Colonic mucosa (tissue), 4 donors: ENCODE results near the gene BST1. TPM values are rescaled to one million over a fixed set of nuclear protein-coding genes. Genes with fewer than 3 reads are reported as not detected.

ENCODE experiments used
- DNase-seq: peaks from one replicate; pipeline ENCODE4 v3.0.0-alpha.2; 2020
- H3K27ac ChIP-seq: fragments of 200-600 bp; one replicate; pipeline ENCODE4 v1.8.0; 2021
- H3K27me3 ChIP-seq: fragments of 200-600 bp; one replicate; pipeline ENCODE4 v1.8.0; 2021
- H3K36me3 ChIP-seq: fragments of 200-600 bp; one replicate; pipeline ENCODE4 v1.8.0; 2021
- H3K4me1 ChIP-seq: fragments of 200-600 bp; one replicate; pipeline ENCODE4 v1.8.0; 2021; ENCODE audit warnings: mild to moderate bottlenecking
- H3K4me3 ChIP-seq: fragments of 200-600 bp; one replicate; pipeline ENCODE4 v1.8.0; 2021
- H3K9ac ChIP-seq, 2 donors: one replicate each; pipeline ENCODE4 v1.7.0; 2013; ENCODE audit warnings: control low read depth in 2 of 2, low read depth in 2 of 2, low read length in 2 of 2
- H3K9me3 ChIP-seq: fragments of 200-600 bp; one replicate; pipeline ENCODE4 v1.8.0; 2021
- intact Hi-C: fragments of 100-400 bp; cut with DNase I; formaldehyde crosslinking; loops from one replicate; pipeline ENCODE4 v1.14.1; 2022
- total RNA-seq, 2 donors: library from RNA; stranded (reverse); fragmentation: NEBNext Ultra II Directional in 1 of 2; extraction: Animal tissue kit (Norgen Biotek cat#: 25700) in 1 of 2; gene quantifications; one replicate each; pipeline ENCODE4 v1.2.1, GENCODE V29; 2021
- TF ChIP-seq, protein P1 (sequence below): fragments of 200-600 bp; IDR thresholded peaks from one replicate; pipeline ENCODE4 v1.8.0; 2022; ENCODE audit warnings: antibody characterized with exemption, mild to moderate bottlenecking
- donor health status: healthy.
- donor health status: DM: no; HTN: no; CAD: no.
- donor health status: DM: no; HTN: no; CAD: no.

Gene BST1
- total RNA-seq, 2 donors from 2014 or later = 9.2 to 12.4 TPM

DNA sequence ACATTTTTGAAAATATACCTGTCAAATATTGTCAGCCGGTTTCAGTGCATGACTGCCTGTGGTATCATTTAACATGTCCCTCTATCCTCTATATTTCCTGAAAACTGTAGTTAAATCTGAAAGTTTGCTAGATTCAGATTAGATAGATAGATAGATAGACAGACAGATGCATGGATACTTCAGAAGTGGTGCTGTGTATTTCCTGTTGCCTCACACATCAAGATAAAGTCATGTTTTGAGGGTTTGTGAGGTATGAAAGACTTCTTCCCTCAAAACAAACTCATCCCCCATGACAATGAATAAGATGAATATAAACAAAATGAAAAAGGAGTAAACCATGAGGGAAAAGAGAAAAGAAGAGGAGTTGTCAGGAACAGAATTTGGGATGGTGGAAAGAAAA lies 6.0 kb upstream of the BST1 start:
- Histone ChIP-seq H3K9ac (no peak overlapping the region), H3K27ac (no peak overlapping the region), H3K4me1 (no peaks in the 10 kb centered on the region), H3K27me3 (no peaks in the 10 kb centered on the region), H3K9me3 (no peaks in the 10 kb centered on the region), H3K4me3 (no peak overlapping the region), H3K36me3 (no peaks in the 10 kb centered on the region)
- intact Hi-C loops = no loop called here
- TF ChIP-seq, protein P1, sequence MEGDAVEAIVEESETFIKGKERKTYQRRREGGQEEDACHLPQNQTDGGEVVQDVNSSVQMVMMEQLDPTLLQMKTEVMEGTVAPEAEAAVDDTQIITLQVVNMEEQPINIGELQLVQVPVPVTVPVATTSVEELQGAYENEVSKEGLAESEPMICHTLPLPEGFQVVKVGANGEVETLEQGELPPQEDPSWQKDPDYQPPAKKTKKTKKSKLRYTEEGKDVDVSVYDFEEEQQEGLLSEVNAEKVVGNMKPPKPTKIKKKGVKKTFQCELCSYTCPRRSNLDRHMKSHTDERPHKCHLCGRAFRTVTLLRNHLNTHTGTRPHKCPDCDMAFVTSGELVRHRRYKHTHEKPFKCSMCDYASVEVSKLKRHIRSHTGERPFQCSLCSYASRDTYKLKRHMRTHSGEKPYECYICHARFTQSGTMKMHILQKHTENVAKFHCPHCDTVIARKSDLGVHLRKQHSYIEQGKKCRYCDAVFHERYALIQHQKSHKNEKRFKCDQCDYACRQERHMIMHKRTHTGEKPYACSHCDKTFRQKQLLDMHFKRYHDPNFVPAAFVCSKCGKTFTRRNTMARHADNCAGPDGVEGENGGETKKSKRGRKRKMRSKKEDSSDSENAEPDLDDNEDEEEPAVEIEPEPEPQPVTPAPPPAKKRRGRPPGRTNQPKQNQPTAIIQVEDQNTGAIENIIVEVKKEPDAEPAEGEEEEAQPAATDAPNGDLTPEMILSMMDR = no peak
- no peak for DNase-seq

DNA sequence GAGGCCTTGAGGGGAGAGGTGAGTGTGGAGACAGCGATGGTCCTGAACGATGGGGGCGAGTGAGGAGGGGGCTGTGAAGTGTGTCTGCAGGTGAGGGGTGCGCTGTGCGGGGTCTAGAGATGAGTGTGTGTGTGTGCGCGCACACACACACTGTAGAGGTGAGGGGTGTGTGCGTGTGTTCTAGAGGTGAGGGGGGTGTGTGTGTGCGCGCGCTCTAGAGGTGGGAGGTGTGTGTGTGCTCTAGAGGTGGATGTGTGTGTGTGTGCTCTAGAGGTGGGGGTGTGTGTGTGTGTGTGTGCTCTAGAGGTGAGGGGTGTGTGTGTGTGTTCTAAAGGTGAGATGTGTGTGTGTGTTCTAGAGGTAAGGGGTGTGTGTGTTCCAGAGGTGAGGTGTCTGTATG lies 574 bp downstream of the BST1 start:
- peak overlapping the region in 1 of 2 donors; percentile 48 for H3K9ac ChIP-seq
- no peaks in the 10 kb centered on the region for H3K36me3 ChIP-seq
- H3K27me3 ChIP-seq = no peaks in the 10 kb centered on the region
- TF ChIP-seq, protein P1 = no peak
- H3K4me3 ChIP-seq = peak overlapping the region; percentile 39
- no peaks in the 10 kb centered on the region for H3K9me3 ChIP-seq
- peaks cover 4% of the 10 kb centered on the region for H3K4me1 ChIP-seq
- no peak for DNase-seq
- intact Hi-C loops = no loop called here
- no peak overlapping the region for H3K27ac ChIP-seq

DNA sequence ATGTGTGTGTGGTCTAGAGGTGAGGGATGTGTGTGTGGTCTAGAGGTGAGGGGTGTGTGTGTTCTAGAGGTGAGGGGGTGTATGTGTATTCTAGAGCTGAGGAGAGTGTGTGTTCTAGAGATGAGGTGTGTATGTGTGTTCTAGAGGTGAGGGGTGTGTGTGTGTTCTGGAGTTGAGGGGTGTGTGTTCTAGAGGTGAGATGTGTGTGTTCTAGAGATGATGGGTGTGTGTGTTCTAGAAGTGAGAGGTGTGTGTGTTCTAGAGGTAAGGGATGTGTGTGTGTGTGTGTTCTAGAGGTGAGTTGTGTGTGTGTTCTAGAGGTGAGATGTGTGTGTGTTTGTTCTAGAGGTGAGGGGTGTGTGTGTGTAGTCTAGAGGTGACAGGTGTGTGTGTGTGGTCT lies 1.3 kb downstream of the BST1 start:
- Histone ChIP-seq H3K9me3 (no peaks in the 10 kb centered on the region), H3K27me3 (no peaks in the 10 kb centered on the region), H3K27ac (no peak overlapping the region), H3K36me3 (no peaks in the 10 kb centered on the region), H3K4me3 (no peak overlapping the region), H3K9ac (no peak overlapping the region), H3K4me1 (peaks cover 4% of the 10 kb centered on the region)
- DNase-seq = no peak
- intact Hi-C loops = no loop called here
- TF ChIP-seq, protein P1 = no peak

DNA sequence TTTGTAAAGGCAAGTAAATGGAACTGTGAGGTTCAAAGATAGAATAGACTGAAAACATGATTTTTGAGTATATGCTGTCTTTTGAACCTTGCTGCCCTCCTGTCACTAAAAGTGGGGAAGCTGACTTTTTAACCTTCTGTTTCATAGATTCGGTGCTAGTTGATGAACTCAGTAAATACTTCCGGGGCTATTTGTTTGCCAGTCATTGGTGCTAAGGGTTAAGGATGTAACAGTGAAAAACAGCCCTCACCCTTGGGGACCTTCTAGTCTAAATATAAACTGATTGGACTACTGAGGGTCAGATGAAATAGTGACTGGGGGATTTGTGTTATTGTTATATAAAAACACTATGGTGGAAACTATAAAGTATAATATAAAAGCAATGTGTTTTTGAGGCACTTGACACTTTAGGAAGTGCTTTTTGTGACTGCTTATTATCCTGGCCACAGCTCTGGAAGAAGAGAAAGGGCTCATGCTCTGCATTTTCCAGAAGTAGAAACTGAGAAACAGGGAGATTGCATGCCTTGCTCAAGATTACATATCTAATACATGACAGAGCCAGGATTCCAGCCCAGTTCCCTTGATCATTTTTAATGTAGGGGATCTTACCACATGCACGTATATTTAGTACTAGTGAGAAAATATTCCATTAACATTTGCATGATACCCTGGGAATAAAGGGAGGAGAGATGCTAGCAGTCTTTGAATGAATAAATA lies 3.9 kb downstream of the BST1 start:
- Histone ChIP-seq H3K9ac (no peak overlapping the region), H3K36me3 (no peaks in the 10 kb centered on the region), H3K27ac (no peak overlapping the region), H3K27me3 (no peaks in the 10 kb centered on the region), H3K4me1 (peaks cover 4% of the 10 kb centered on the region), H3K9me3 (no peaks in the 10 kb centered on the region), H3K4me3 (no peak overlapping the region)
- TF ChIP-seq, protein P1 = no peak
- intact Hi-C loops = no loop called here
- DNase-seq = no peak

DNA sequence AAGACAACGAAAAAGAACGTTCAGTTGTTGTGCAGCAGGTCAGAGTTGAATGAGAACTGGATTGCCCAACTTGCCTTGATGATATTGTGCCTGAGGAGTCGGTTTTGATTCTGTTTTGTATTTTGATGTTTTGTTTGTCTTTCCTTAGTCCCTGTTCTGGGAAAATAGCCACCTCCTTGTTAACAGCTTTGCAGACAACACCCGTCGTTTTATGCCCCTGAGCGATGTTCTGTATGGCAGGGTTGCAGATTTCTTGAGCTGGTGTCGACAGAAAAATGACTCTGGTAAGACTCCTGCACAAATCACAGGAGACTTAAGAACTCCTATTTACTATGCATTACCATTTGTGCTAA lies 4.5 kb downstream of the BST1 start:
- no peak for DNase-seq
- TF ChIP-seq, protein P1 = no peak
- H3K4me3 ChIP-seq = no peak overlapping the region
- intact Hi-C loops = no loop called here
- no peaks in the 10 kb centered on the region for H3K36me3 ChIP-seq
- no peak overlapping the region for H3K9ac ChIP-seq
- H3K4me1 ChIP-seq = peaks cover 2% of the 10 kb centered on the region
- no peaks in the 10 kb centered on the region for H3K27me3 ChIP-seq
- H3K27ac ChIP-seq = no peak overlapping the region
- H3K9me3 ChIP-seq = no peaks in the 10 kb centered on the region
